WI38 (cell line): ENCODE measurements around the gene MGLL.

Experiments
- H3K4me3 ChIP-seq: 2 replicates; pipeline ENCODE4 v1.5.1; 2011; ENCODE audit warnings: low read depth, mild to moderate bottlenecking, control low read depth, low read length
- CTCF ChIP-seq: IDR thresholded peaks from 2 replicates; pipeline ENCODE4 v1.5.1; 2012; ENCODE audit warnings: low read depth, mild to moderate bottlenecking, control low read depth, low read length

The MGLL gene

GRCh38 chr3:127678611-127679533 is 143.4 kb downstream of the MGLL start:
- H3K4me3 ChIP-seq, result no peak overlapping the region
- TF ChIP-seq CTCF, result no peak

GRCh38 chr3:127678315-127678599 is 144.1 kb downstream of the MGLL start:
- no peak for TF ChIP-seq CTCF
- no peak overlapping the region for H3K4me3 ChIP-seq

GRCh38 chr3:127677541-127678314 is 144.6 kb downstream of the MGLL start:
- no peak overlapping the region for H3K4me3 ChIP-seq
- no peak for TF ChIP-seq CTCF

GRCh38 chr3:127676921-127677351 is 145.4 kb downstream of the MGLL start:
- H3K4me3 ChIP-seq, result no peak overlapping the region
- TF ChIP-seq CTCF, result no peak

GRCh38 chr3:127676456-127676855 is 145.9 kb downstream of the MGLL start:
- TF ChIP-seq CTCF, result no peak
- H3K4me3 ChIP-seq, result no peak overlapping the region

- no peak overlapping the region for H3K4me3 ChIP-seq
- TF ChIP-seq CTCF, result no peak
Observed at GRCh38 chr3:127675651-127676391, 146.5 kb downstream of the MGLL start.
